Stromal cell of bone marrow (primary cell): ENCODE measurements around the gene ZXDC.

Source experiments
- DNase-seq: peaks from one replicate; pipeline ENCODE4 v3.0.0-alpha.2; 2012; ENCODE audit warnings: low read depth

ZXDC gene

DNA sequence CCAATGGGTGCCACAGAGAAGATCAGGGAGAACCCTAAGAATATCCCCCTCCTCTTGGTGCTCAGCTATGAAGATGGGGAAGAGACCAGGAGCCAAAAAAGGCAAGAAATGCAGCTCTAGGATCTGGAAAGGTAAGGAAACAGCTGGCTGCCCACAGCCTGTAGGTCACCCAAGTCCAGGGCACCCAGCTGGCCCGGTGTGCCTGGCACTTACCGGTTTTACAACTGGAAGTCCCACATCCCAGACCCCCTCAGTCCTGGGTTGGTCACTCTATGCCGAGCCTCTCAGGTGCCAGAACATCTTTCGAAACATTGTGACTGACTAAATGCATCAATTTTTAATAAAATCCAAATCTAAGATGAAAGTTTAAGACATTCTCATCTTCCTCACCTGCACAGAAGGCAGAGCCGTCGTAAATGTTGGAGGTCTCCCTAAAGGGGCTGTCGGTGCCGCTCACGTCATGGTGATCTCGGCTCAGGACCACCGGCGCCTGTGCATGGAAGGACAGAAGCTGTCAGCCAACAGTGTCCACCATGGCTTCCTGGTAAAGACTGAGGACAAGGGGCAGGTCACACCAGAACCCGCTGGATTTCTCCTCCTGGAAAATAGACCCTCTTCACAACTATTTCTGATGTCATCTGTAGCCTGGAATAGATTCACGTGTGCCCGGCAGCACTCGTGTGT lies 13.3 kb upstream of the ZXDC start:
- no peak for DNase-seq

- DNase-seq: no peak
Observed at GRCh38 chr3:126488185-126488584, 12.5 kb upstream of the ZXDC start.

GRCh38 chr3:126487151-126487771 lies 11.6 kb upstream of the ZXDC start:
- no peak for DNase-seq

- DNase-seq: no peak
Observed at GRCh38 chr3:126486360-126486847, 10.7 kb upstream of the ZXDC start.

GRCh38 chr3:126485956-126486355 lies 10.3 kb upstream of the ZXDC start:
- DNase-seq: no peak

DNA sequence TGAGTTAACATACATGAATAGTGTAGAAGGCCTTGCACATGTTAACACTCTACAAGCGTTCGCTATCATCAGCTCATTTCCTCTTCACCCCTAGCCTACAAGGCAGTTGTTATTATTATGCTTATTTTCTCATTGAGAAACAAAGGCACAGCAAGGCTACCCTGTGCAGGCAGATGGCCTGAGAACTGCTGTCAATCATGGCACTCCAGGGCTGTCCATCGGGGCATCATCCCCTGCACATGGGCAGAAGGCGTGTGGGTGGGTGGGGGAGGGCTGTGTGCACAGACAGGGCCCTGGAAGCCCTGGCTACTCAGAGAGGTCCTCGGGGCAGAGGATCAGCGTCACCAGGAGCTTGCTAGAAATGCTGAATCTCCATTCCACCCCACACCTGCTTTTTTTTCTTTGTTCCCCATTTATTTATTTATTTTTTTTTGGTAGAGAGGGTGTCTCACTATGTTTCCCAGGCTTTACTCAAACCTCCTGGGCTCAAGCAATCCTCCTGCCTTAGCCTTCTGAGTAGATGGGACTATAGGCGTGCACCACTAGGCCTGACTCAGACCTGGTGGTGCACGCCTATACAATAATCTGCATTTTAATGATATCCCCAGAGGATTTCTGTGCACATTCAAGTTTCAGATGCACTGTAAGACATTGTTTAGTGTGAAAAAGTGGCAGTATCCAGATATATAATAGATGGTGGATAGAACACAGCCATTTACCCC lies 9.6 kb upstream of the ZXDC start:
- DNase-seq: no peak

DNA sequence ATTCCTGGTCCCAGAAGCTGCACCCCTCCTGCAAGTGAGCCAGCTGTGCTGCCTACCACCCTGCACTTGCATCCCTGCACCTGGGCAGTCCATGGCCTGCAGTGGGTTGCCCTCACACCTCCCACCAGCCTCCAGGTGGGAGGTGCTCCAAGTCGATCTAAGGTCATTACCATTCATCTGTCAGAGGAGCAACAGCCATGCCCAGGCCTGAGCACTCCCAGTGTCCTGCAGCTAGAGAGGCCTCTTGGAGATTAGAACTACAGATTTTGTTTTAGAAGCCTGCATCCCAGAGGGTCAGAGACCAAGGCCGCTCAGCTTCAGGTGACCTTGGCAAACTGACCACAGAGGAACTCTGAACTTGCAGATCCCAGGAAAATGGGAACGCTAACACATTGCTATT lies 9.0 kb upstream of the ZXDC start:
- DNase-seq: no peak

GRCh38 chr3:126484148-126484547 lies 8.5 kb upstream of the ZXDC start:
- no peak for DNase-seq

DNA sequence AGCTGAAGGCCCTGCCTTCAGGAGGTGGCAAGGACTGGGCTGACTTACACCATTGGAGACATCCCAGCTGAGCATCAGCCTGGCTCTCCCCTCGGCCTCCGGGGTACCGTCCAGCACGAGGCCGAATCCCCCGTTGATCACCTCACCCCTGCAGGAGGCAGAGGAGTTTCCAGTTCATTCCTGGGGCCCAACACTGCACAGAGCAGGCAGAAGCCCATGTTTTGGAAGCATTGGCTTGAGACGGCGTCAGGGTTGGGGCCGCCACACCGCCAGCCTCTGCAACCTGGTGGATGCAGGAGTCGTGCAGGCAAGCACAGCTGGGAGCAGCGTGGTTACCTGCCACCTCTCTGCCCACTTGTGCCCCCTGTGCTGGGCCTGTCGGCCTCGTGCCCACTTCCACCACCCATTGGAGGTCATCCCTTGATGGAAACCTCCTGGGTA lies 7.7 kb upstream of the ZXDC start:
- no peak for DNase-seq

GRCh38 chr3:126482503-126483255 lies 7.0 kb upstream of the ZXDC start:
- DNase-seq: no peak

DNA sequence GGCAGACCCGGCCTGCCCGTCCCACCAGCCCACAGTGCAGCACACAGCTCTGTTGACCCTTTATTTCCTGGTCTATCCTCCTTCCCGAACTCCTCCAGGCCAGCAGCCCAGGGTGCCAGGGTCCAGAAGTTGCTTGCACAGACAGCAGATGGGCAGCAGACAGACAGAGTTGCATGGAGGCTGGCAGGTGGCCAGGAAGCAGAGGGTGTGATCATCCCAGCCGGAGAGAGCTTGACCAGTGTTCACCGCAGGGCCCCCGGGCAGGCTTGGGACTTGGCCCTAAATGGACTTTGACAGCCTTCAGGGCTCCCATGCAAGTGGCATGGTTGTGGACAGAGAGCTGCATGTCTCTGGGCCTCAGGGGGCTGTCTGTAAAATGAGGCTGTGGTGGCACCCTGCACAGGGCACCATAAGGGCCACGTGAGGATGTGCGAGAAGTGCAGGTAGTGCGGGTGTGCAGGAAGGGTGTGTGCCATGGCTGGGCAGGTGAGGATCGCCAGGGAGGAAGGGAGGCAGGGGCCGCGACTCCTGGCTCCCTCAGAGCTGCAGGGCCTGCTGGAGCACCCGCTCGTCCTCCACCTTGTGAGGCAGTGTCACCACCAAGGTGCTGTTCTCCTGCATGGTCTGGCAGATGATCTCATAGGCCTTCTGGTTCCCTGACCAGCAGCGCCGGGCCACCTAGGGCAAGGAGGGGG lies 6.3 kb upstream of the ZXDC start:
- DNase-seq: no peak

GRCh38 chr3:126480861-126481260 lies 5.2 kb upstream of the ZXDC start:
- DNase-seq: no peak

DNA sequence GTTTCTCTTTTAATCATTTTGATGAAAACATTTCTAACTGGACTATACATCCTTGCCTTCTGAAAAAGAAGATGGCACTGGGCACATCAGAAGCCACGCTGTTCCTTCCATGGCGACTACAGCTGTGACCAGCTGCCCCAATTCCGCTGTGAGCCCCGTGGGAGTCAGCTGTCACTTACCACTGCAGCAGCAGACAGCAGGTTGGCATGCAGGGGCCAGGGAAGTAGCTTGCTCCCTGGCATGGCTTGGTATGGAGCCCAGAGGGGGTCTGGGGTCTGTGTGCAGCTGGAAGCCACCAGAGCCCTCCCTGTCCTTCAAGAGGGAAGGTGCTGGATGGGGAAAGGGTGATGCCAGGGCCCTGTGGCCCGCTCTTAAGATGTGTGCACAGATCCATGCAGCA lies 4.5 kb upstream of the ZXDC start:
- no peak for DNase-seq

DNA sequence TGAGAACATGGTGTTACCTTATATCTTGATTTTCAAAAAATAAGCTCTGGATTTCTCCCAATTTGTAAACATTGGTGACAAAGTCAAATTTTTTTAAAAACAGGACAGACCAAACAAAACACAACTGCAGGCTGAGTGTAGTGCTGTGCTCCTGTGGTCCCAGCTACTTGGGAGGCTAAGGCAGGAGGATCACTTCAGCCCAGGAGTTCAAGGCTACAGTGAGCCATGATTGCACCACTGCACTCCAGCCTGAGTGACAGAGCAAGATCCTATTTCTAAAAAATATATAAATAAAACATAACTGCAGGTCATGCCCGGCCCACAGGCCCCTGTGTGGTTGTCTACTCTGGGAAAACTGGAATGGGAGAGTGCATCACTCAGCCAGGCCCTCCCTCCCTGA lies 4.0 kb upstream of the ZXDC start:
- no peak for DNase-seq

DNA sequence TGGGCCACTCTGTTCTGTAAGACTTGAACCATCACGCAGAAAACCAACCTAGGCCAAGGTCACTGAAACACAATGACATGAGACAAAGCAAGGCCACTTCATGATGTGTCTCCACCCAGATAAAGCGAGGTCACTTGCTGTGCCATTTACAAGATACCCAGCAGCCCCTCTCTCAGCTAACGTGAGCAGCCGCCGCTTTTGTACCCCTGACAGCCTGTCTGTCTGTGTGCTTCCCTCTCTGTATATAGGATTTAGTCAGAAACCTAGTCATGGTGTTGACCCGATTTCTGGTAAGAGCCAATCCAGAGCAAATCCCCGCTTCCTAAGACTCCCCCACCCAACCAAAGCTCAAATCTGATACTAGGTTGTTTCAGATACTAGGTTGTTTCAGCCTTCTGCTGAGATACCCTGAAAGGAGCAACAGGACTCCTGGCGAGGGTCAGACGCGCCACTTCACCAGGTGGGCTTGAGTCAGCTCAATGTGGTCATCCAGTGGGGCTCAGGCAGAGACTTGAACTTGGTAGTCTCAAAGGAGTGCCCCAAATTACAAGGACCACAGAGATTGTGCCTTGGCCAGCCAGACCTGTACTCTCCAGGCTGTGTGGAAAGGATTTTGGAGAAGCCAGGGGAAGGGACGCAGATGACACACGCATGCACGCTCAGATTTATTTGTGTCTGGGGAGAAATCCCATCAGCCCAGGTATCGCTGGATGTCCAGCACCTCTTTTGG lies 3.1 kb upstream of the ZXDC start:
- DNase-seq: no peak

GRCh38 chr3:126477061-126477380 lies 1.3 kb upstream of the ZXDC start:
- DNase-seq: no peak

DNA sequence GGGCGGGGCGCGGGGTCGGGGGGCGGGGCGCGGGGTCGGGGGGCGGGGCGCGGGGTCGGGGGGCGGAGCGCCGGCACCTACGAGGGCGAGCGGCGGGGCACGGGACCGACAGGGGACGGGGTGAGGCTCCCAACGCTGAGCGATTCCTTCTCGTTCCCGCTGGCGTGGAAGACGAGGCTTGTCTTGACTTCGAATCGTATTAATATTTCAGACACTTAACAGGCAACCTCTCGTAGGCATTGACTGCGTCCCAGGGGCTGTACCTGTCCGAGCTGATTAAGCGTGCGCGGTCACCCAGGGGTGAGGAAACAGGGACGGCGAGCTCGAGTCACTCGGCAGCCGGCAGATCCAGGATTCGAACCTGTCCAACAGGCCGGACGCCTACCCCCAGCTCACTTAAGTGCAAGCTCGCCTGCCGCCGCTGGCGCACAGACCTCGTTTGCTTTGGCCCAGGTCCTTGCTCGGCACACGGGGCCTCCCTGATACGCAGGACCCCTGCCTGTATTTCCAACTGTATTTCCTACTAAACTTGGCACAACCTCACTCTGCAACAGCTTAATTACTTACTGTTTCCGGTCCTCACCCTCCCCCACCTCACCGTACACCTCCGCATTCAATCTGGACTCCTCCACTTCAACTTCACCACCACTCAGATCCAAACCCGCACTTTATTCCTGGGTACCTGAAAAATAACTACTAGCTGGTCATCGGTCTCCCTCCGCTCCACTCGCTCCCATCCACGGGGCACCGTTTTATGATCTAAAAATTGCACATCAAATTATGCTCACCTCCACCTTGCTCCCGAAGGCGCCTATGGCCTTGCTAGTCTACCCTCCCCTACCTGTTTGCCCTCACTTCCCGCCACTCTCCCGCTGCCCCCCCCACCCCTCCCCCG lies 722 bp upstream of the ZXDC start:
- DNase-seq: no peak

DNA sequence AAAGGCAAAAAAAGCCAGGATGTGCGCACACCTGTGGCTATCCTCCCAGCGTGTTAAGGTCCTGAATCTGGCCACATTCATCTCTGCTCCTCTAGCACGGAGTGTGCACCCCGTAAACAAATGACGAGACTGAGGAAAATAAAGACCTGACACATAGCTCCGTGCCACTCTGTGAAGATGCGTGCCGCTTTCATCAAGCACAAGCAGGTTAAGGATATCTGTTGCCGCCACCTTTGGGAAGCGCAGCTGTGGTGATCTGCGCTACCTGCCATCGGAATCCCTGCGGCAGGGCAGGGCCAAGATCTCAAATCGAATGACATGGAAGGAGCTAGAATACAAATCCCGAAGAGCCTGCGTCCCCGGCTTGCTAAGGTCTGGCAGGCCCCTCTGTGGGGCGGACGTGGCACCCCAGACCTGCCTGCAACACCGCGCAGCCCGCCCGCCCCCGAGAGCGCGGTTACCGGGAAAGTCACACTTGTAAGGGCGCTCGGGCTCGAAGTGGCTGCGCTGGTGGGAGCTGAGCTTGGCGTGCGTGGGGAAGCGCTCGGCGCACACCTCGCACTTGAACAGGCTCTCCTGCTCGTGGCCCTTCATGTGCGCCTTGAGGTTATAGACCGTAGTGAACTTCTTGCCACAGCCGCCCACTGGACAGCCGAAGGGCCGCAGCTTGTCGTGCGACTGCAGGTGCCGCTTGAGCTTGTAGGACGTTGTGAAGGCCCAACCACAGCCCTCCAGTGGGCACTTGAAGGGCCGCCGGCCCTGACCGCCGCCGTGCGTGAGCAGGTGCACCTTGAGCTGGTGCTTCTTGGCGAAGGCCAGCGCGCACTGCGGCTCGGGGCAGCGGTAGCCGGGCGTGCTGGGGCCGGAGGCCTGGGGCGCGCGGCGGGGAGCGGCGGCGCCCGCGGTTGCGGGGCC lies 936 bp downstream of the ZXDC start:
- no peak for DNase-seq
